ENCODE data around the gene LLGL2. TPM values are rescaled to one million over a fixed set of nuclear protein-coding genes. Genes with fewer than 3 reads are reported as not detected.
A peak's percentile ranks its signal among the peaks of the same experiment; 100 is the strongest.

Gene LLGL2
- total RNA-seq, 2 donors from 2014 or later: 21.4 to 34.1 TPM

- peaks cover 3% of the 10 kb centered on the region for H3K9me3 Mint-ChIP-seq
- H3K27me3 Mint-ChIP-seq: no peaks in the 10 kb centered on the region
- H3K4me1 Mint-ChIP-seq (ENCODE audit: low read depth in 2 of 2): peaks cover 17 to 22% of the 10 kb centered on the region in 2 donors
- peak; percentile 81 to 89 for ATAC-seq
- H3K36me3 Mint-ChIP-seq: no peaks in the 10 kb centered on the region
- H3K4me3 Mint-ChIP-seq: peak overlapping the region; percentile 84
- H3K27ac Mint-ChIP-seq: peak overlapping the region; percentile 98
- peak; percentile 79 for DNase-seq (ENCODE audit: low spot score)
These were observed 38.0 kb upstream of the LLGL2 start for GRCh38 chr17:75487351-75488070.

- H3K4me1 Mint-ChIP-seq (ENCODE audit: low read depth in 2 of 2): peaks cover 11 to 19% of the 10 kb centered on the region in 2 donors
- H3K9me3 Mint-ChIP-seq: peaks cover 3% of the 10 kb centered on the region
- H3K36me3 Mint-ChIP-seq: no peaks in the 10 kb centered on the region
- H3K27ac Mint-ChIP-seq: peak overlapping the region; percentile 98
- H3K4me3 Mint-ChIP-seq: no peak overlapping the region
- H3K27me3 Mint-ChIP-seq: no peaks in the 10 kb centered on the region
- no peak for DNase-seq (ENCODE audit: low spot score)
- no peak for ATAC-seq
These were observed 36.6 kb upstream of the LLGL2 start for GRCh38 chr17:75488693-75489510.

GRCh38 chr17:75489511-75489955, 36.0 kb upstream of the LLGL2 start:
- Mint-ChIP-seq H3K4me1 (ENCODE audit: low read depth in 2 of 2) (peaks cover 11 to 19% of the 10 kb centered on the region in 2 donors), H3K27me3 (no peaks in the 10 kb centered on the region), H3K9me3 (peaks cover 3% of the 10 kb centered on the region), H3K27ac (peak overlapping the region in 1 of 2 donors; percentile 37), H3K36me3 (no peaks in the 10 kb centered on the region), H3K4me3 (no peak overlapping the region)
- DNase-seq (ENCODE audit: low spot score) (no peak), ATAC-seq (no peak)

- H3K9me3 Mint-ChIP-seq: peaks cover 3% of the 10 kb centered on the region
- H3K27ac Mint-ChIP-seq: no peak overlapping the region
- H3K4me3 Mint-ChIP-seq: no peak overlapping the region
- no peaks in the 10 kb centered on the region for H3K27me3 Mint-ChIP-seq
- peaks cover 11 to 16% of the 10 kb centered on the region in 2 donors for H3K4me1 Mint-ChIP-seq (ENCODE audit: low read depth in 2 of 2)
- no peaks in the 10 kb centered on the region for H3K36me3 Mint-ChIP-seq
- DNase-seq (ENCODE audit: low spot score): no peak
- no peak for ATAC-seq
These were observed 35.2 kb upstream of the LLGL2 start for GRCh38 chr17:75490173-75490743.

GRCh38 chr17:75490953-75491649, 34.4 kb upstream of the LLGL2 start:
- Mint-ChIP-seq H3K27ac (peak overlapping the region in 1 of 2 donors; percentile 37), H3K4me3 (no peak overlapping the region), H3K9me3 (peaks cover 3% of the 10 kb centered on the region)

GRCh38 chr17:75491680-75492079, 33.8 kb upstream of the LLGL2 start:
- Mint-ChIP-seq H3K36me3 (no peaks in the 10 kb centered on the region), H3K27me3 (no peaks in the 10 kb centered on the region), H3K4me3 (no peak overlapping the region), H3K27ac (peak overlapping the region in 1 of 2 donors; percentile 37), H3K4me1 (ENCODE audit: low read depth in 2 of 2) (peaks cover 11% of the 10 kb centered on the region in 2 donors), H3K9me3 (peaks cover 3% of the 10 kb centered on the region)
- ATAC-seq (no peak), DNase-seq (ENCODE audit: low spot score) (no peak)

More at GRCh38 chr17:75490953-75491649, 34.4 kb upstream of the LLGL2 start:
- Mint-ChIP-seq H3K4me1 (ENCODE audit: low read depth in 2 of 2) (peaks cover 11 to 16% of the 10 kb centered on the region in 2 donors), H3K36me3 (no peaks in the 10 kb centered on the region), H3K27me3 (no peaks in the 10 kb centered on the region)
- ATAC-seq: no peak
- DNase-seq (ENCODE audit: low spot score): no peak

GRCh38 chr17:75492555-75493168, 32.8 kb upstream of the LLGL2 start:
- no peaks in the 10 kb centered on the region for H3K36me3 Mint-ChIP-seq

GRCh38 chr17:75493476-75494129, 31.9 kb upstream of the LLGL2 start:
- Mint-ChIP-seq H3K9me3 (no peaks in the 10 kb centered on the region), H3K4me3 (no peak overlapping the region), H3K36me3 (no peaks in the 10 kb centered on the region), H3K27ac (no peak overlapping the region), H3K4me1 (ENCODE audit: low read depth in 2 of 2) (peaks cover 0 to 3% of the 10 kb centered on the region in 2 donors), H3K27me3 (no peaks in the 10 kb centered on the region)
- DNase-seq (ENCODE audit: low spot score) (no peak), ATAC-seq (no peak)

More at GRCh38 chr17:75492555-75493168, 32.8 kb upstream of the LLGL2 start:
- peaks cover 2 to 5% of the 10 kb centered on the region in 2 donors for H3K4me1 Mint-ChIP-seq (ENCODE audit: low read depth in 2 of 2)
- H3K9me3 Mint-ChIP-seq: no peaks in the 10 kb centered on the region
- no peak overlapping the region for H3K4me3 Mint-ChIP-seq
- DNase-seq (ENCODE audit: low spot score) (no peak), ATAC-seq (no peak)
- H3K27ac Mint-ChIP-seq: no peak overlapping the region
- H3K27me3 Mint-ChIP-seq: no peaks in the 10 kb centered on the region

GRCh38 chr17:75494326-75494877, 31.1 kb upstream of the LLGL2 start:
- ATAC-seq (no peak), DNase-seq (ENCODE audit: low spot score) (no peak)
- Mint-ChIP-seq H3K4me3 (no peak overlapping the region), H3K27ac (no peak overlapping the region), H3K9me3 (no peaks in the 10 kb centered on the region), H3K27me3 (no peaks in the 10 kb centered on the region), H3K36me3 (no peaks in the 10 kb centered on the region), H3K4me1 (ENCODE audit: low read depth in 2 of 2) (peaks cover 0 to 3% of the 10 kb centered on the region in 2 donors)

- Mint-ChIP-seq H3K27me3 (no peaks in the 10 kb centered on the region), H3K27ac (no peak overlapping the region), H3K9me3 (no peaks in the 10 kb centered on the region), H3K4me1 (ENCODE audit: low read depth in 2 of 2) (peaks cover 0 to 3% of the 10 kb centered on the region in 2 donors), H3K4me3 (no peak overlapping the region), H3K36me3 (no peaks in the 10 kb centered on the region)
- no peak for DNase-seq (ENCODE audit: low spot score)
- ATAC-seq: no peak
These were observed 29.5 kb upstream of the LLGL2 start for GRCh38 chr17:75496005-75496404.

GRCh38 chr17:75498039-75498725, 27.3 kb upstream of the LLGL2 start:
- peaks cover 0 to 3% of the 10 kb centered on the region in 2 donors for H3K4me1 Mint-ChIP-seq (ENCODE audit: low read depth in 2 of 2)
- no peak overlapping the region for H3K4me3 Mint-ChIP-seq
- no peaks in the 10 kb centered on the region for H3K27me3 Mint-ChIP-seq
- no peak overlapping the region for H3K27ac Mint-ChIP-seq
- H3K36me3 Mint-ChIP-seq: no peaks in the 10 kb centered on the region
- no peak for DNase-seq (ENCODE audit: low spot score)
- no peaks in the 10 kb centered on the region for H3K9me3 Mint-ChIP-seq
- ATAC-seq: no peak

GRCh38 chr17:75498726-75499213, 26.7 kb upstream of the LLGL2 start:
- DNase-seq (ENCODE audit: low spot score) (no peak), ATAC-seq (no peak)
- no peak overlapping the region for H3K27ac Mint-ChIP-seq
- no peaks in the 10 kb centered on the region for H3K36me3 Mint-ChIP-seq
- no peaks in the 10 kb centered on the region for H3K27me3 Mint-ChIP-seq
- peaks cover 0 to 3% of the 10 kb centered on the region in 2 donors for H3K4me1 Mint-ChIP-seq (ENCODE audit: low read depth in 2 of 2)
- no peaks in the 10 kb centered on the region for H3K9me3 Mint-ChIP-seq
- H3K4me3 Mint-ChIP-seq: no peak overlapping the region

All from natural killer cell treated with Interleukin-12 subunit alpha and Interleukin-12 subunit beta and Interleukin-15 and Interleukin-18, amount 100 ng/mL, for 72 hours (primary cell).